Activated CD4-positive, alpha-beta T cell treated with anti-CD3 and anti-CD28 coated beads, Interleukin-2, amount 50 U/mL, for 1 hour (primary cell): Measurements from ENCODE around the gene MPO.

ENCODE experiments used
- DNase-seq: peaks from one replicate; pipeline ENCODE4 v3.0.0-alpha.2; 2020

MPO gene

DNA sequence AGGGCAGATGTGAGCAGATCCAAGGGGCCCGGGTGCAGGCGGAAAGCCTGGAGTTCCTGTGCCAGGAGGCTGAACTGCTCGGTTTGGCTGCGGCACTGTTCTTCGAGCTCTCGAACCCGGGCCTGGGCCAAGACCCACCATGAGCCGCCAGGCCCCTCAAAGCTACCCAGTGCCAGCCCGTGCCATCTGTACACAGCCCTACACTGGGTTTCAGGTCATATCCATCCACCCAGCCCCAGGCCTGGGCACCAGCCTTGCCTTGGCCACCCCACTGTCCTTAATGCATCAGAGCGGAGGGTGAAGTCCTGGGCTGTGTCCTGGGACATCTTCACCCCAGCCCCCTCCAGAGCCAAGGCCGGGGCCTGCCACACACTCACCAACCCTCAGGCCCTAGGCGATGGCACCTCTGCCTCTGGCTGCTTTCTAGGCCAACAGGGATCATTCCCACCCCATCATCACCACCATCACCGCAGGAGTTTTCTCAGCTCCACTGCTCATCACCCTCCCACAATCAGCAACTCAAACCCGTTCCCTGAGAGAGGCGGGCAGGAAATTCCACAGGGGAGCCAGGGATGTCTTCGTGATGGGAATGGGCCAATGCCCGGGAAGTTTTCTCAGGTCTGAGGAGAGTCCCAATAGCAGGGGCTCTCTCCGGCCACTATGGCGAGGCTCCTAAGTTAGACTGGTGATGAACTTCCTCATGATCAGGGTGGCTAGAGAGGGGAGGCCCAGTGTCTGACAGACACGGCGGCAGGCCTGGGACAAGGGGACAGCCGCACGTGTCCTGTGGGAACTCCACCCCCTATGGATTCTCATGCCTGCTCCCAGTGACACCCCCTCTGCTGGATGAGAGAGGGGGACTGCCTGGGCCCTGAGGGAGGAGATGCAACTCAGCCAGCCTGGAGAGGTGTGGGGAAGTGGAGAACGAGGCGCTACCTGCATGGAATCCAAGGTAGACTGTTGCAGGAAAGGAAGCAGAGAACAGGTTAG is 38.7 kb upstream of the MPO start:
- DNase-seq = no peak

GRCh38 chr17:58318627-58319172 is 38.0 kb upstream of the MPO start:
- DNase-seq = no peak

GRCh38 chr17:58318065-58318481 is 37.3 kb upstream of the MPO start:
- DNase-seq = no peak

- peak; percentile 68 for DNase-seq
Measured at GRCh38 chr17:58317421-58318064, 36.8 kb upstream of the MPO start.

- no peak for DNase-seq
Measured at GRCh38 chr17:58316260-58316960, 35.7 kb upstream of the MPO start.

DNA sequence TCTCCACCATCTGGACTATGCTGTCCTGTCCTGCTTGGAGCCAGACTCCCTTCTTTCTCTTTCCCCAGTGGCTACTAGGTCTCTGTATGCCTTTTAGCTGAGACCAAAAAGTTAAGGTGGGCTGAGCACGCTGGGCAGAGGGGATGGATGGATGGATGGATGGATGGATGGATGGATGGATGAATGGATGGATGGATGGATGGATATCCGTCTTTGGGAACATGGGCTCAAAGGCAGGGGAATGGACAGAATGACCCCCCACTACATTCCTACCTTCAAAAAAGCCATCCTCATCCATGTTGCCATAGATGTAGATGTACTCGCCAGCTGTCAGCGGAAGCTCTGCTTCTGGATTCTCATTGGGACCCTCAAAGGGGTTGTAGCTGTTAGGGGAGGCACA is 35.0 kb upstream of the MPO start:
- DNase-seq = no peak

- no peak for DNase-seq
Measured at GRCh38 chr17:58315281-58315711, 34.6 kb upstream of the MPO start.

DNA sequence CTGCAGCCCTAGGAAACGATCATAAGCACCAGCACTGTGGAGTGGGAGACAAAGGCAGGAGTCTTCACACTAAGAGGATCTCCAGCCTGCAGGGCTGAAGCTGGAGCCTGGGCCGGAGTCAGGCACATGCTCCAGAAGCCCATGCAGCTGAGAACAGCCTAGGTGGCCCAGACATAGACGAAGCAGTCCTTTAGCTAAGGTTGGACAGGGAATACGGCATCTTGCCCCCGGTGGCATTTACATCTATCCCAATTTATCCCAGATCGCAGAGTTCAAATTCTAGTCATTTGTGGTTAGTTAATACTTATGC is 33.9 kb upstream of the MPO start:
- no peak for DNase-seq

DNA sequence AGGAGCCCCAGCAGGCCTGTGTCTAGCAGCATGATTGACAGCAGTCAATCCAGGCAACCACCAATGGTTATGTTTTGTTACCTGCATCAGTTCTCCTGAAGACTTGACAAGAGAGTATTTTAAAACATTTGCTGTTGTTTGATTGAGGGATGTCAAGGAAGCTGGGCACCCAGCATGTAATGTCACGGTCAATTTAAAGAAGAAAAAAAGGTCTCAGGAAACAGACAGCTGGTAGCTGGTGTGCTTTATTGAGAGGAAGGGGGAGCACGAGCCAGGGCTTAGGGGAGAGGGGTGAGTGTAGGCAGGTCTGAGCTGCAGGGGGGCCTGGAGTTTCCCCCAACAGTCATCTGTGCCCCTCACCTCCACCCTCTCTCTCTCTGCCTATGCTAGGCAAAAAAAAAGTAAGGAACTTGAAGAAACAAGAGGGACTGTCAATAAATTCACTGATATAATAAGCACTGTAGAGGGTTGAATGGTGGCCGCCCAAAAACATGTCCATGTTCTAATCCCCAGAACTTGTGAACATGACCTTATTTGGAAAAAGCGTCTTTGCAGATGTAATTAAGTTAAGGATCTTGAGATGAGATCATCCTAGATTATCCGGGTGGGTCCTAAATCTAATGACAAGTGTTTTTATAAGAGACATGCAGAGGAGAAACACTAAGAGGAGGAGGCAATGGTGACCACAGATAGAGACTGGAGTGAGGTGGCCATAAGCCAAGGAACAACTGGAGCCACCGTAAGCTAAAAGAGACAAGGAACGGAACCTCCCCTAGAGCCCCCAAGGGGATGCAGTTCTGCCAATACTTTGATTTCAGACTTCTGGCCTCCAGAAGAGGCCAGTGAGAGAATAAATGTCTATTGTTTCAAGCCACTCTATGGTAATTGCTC is 33.3 kb upstream of the MPO start:
- no peak for DNase-seq

DNA sequence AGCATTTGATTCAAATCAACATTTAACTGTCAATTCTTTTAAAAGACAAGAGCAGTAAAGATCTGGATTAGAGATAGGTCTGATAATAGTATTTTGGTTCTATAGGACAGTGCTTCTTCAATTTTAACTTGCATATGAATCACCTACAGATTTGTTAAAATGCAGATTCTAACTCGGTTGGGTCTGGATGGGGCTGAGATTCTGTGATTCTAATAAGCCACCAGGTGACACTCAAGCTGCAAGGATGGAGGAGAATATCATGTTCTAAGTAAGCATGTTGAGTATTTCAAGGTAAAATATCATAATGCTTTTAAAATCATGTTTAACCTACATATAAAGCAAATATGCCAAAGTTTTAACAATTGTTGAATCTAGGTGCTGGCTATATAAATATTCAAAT is 32.1 kb upstream of the MPO start:
- no peak for DNase-seq

DNA sequence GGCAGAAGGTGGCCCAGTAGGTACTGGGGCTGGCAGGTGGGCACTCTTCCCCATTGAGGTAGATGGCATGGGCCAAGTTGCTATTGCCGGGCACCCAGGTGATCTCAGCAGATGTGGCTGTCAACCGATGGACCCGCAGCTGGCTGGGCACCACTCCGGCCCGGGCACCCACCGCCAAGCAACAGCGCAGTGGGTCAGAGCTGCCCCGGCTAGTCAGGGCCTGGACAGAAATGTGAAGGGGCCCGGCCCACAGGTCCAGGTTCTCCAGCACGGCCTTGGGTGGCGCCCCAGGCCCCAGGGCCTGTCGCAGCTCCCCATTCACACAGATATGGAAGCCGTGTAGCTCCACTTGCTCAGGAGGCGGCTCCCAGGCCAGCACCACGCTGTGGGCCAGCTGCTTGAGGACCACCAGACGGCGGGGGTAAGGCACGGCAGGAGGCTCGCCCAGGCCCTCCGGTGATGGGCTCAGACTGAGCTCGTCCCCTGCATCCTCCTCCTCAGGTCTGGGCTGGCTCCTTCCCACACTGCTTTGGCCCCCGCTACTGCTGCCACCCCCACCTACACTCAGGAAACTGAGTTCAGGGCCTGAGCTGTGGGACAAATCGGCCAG is 31.4 kb upstream of the MPO start:
- no peak for DNase-seq

DNA sequence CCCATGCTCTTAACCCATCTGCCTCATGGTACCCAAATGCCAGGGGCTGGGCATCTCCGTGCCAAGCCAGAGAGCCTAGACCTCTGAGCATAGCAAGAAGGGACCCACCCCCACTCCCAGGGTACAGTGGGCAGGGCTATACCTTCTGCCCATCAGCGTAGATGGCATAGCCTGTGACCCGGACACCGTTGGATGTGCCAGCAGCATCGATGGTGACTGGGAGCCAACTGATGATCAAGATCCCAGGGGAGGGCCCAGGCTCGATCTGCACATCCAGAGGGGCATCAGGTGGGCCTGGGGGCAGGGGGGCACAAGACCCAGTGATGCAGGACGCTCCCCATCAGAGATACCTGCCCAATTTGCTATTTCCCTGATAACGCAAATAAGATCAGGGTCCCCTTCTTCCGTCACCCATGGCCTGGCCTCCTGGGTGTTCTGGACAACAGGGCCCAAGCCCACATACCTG is 30.7 kb upstream of the MPO start:
- no peak for DNase-seq

DNA sequence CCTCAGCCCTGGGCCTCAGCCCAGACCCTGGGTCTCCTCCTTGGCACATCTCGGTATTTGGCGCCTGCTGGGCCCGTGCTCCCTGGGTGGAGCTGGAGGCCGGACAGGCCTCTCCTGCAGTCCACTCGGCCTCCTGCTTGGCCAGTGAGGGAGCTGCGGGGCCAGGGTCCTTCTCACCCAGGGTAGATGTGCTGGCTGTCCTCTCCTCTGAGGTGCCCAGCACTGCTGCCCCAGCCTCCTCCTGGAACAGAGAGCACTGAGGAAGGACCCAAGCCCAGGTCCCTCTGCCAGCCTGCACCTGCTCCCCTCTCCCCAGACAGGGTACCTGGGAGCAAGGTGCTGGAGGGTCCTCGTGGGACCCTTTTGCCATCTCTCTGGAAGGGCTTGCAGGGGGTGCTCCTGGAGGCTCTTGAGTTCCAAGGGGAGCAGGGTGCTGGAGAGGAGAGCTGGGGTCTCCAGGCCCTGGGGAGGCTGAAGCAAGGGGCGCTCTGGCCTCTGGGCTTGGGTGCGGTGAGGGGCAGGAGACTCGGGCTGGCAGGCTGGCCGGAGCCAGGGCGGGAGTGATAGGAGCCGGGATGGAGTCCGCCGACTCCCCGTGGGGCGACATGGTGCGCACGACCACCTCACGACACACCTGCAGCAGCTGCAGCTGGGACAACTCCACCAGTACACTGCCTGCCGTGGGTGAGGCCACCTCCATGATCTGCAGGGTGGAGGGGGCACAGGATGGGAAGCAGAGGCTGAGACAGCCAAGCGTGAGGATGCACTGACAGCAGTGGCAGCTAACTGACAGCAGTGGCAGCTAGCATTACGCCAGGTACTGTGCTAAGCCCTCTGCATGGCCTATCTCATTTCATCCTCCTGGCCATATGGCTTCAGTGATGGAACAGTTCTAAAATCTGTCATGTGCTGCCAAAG is 30.0 kb upstream of the MPO start:
- no peak for DNase-seq

DNA sequence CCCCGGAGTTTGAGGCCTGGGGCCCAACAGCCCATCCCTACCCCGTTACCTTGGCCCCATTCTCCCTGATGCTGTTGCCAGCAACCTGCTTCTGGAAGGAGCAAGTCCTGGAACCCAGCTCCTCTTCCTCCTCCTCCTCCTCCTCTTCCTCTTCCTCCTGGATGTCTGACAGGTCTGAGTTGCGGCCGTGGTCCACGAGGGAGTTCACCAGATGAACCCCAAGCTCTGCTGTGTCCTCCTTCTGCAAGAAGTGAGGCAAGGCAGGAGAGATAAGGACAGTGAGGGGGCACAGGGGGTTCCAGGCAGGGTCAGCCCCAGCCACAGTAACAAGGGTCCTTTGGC is 29.2 kb upstream of the MPO start:
- no peak for DNase-seq

- DNase-seq = no peak
Measured at GRCh38 chr17:58308985-58309917, 28.5 kb upstream of the MPO start.

- DNase-seq = no peak
Measured at GRCh38 chr17:58308173-58308984, 27.6 kb upstream of the MPO start.

- no peak for DNase-seq
Measured at GRCh38 chr17:58307468-58308172, 26.9 kb upstream of the MPO start.
